ENCODE data around the gene BUB3.

DNA sequence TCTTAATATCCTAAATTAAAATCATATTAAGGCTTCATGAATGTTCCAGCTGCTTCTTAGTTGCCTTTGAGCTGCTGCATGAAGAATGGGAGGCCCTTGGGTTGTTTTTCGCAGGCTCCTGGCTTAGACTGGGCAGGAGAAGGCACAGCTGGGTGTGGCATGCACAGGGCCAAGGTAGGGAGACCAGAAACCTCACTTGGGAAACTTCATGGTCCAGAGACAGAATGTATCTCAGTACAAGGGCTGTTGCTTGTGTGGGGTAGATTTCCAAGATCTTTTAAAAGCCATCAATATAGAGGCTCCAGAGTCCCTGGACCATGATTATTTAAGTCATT lies 49.9 kb downstream of the BUB3 start:
- TF ChIP-seq, protein P1, sequence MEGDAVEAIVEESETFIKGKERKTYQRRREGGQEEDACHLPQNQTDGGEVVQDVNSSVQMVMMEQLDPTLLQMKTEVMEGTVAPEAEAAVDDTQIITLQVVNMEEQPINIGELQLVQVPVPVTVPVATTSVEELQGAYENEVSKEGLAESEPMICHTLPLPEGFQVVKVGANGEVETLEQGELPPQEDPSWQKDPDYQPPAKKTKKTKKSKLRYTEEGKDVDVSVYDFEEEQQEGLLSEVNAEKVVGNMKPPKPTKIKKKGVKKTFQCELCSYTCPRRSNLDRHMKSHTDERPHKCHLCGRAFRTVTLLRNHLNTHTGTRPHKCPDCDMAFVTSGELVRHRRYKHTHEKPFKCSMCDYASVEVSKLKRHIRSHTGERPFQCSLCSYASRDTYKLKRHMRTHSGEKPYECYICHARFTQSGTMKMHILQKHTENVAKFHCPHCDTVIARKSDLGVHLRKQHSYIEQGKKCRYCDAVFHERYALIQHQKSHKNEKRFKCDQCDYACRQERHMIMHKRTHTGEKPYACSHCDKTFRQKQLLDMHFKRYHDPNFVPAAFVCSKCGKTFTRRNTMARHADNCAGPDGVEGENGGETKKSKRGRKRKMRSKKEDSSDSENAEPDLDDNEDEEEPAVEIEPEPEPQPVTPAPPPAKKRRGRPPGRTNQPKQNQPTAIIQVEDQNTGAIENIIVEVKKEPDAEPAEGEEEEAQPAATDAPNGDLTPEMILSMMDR (conservative IDR thresholded peaks at IDR 0.05): no peak
- no peak for TF ChIP-seq EZH2 (IDR thresholded peaks at IDR 0.05; ENCODE audit: low read depth)
